Measurements from ENCODE around the gene RAB6A.

Gene RAB6A

DNA sequence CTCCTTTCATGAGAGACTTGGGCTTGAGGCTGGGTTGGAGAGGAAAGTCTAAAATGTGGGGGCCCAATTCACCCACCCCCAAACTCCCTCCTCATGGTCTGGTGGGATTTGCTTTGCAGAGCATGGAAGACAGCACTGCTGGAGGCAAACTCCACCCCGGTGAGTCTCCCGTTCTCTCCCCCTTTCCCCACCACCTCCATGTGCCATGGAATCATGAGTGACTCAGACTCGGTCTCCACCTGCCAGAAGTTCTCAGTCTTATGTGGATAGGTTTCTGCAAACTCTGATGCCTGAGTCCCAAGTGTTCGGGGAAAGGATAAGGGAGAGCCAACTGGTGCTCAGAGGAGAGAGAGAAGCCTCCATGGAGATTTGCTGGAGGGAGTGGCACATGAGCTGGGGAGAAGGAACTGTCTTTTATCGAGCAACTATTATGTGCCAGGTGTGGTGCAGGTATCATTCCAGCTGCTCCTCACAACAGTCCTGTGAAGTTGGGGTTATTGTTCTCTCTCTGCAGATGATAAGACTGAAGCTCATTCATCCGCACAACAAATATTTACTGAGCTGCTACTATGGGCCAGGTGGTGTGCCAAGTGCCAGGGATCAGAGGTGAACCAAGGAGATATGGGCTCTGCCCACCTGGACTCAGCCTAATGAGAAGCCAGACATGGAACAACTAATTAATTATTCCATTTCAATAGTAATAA is 107.9 kb downstream of the RAB6A start:
- no peak for DNase-seq (ENCODE audit: low spot score)

GRCh38 chr11:73652046-73652730 is 108.7 kb downstream of the RAB6A start:
- no peak for DNase-seq (ENCODE audit: low spot score)

DNA sequence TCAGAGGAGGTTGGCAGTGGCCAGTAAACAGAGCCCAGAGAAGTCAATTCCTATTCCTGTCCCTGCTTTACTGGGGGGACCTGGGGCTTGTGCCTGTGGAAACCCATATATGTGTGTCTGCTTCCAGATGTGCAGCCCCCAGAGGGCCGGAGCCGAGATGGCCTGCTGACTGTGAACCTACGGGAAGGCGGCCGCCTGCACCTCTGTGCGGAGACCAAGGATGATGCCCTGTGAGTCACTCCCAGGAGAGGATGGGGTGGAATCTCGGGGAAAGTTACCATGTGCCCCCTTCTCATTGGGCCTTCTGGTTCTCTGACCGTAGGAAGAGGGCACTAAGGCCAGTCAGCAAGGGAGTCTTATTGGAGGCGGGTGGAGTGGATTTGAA is 109.2 kb downstream of the RAB6A start:
- DNase-seq (ENCODE audit: low spot score): no peak

DNA sequence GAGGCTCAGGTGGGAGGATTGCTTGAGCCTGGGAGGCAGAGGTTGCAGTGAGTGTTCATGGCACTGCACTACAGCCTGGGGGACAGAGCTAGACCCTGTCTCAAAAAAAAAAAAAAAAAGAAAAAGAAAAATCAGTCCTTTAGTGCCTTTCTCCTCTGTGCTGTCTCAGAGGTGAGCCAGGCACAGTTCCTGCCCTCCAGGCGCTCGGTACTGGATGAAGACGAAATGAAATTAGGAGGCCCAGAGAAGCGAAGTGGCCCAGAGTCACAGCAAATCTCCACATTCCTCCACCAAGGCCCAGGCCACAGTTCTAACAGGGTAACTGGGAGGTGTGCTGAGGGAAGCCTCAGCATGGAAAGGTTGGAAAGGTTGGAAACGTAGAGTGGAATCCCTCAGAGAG is 109.6 kb downstream of the RAB6A start:
- no peak for DNase-seq (ENCODE audit: low spot score)

- no peak for DNase-seq (ENCODE audit: low spot score)
These were observed 110.5 kb downstream of the RAB6A start for GRCh38 chr11:73650400-73650799.

DNA sequence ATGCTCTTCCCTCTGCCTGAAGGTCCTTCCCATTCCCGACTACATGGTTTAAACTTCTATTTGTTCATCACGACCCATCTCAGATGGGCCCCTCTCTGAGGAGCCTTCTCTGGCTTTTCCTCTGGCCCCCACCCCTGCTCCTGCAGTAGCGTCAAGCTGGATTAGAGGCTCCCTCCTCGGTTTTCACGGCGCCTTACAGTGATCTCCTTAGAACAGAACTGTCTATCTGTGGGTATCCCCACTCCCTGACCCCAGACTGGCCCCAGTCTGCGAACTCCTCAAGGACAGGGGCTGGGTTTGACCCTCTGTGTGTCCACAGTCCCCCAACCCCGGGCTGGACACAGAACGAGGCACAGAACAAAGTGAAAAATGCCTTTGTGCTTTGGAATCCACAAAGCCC is 111.7 kb downstream of the RAB6A start:
- no peak for DNase-seq (ENCODE audit: low spot score)

DNA sequence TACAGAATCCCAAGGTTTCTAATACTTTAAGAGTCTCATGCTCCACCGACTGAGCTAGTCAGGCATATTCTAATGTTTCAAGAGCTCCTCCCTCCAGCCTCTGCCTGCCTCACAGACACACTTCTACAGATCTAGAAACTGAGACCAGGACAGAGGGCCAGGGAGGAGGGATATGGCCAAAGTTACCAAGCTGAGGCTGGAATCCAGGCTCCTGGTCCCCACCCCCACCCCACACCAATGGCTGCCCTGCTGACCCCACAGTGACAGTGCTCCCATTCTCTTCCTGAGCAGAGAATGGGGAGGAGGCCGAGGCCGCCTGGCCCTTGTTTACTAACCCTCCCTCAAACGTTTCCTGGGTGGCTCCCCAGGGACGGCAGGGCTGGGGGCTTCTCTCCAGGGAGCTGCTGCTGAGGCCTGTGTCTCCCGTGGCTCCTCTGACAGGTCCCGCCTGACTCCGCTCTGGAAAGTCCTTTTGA is 112.3 kb downstream of the RAB6A start:
- DNase-seq (ENCODE audit: low spot score): no peak

DNA sequence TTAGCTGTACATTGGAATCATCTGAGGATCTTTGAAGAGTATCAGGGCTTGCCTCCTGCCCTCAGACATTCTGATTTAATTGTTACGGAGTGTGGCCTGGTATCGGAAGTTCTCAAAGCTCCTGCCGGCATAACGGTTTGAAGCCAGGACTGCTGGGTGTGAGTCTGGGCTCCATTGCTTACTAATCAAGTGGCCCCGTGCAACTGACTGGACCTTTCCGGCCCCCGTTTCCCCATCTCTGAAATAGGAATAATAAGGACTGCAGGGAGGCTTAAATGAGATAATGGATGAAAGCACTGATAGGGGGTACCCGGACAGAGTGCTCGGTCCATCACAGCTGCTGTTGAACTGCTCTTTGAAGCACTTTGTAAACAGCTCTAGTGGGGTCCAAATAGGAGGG is 112.8 kb downstream of the RAB6A start:
- no peak for DNase-seq (ENCODE audit: low spot score)

DNA sequence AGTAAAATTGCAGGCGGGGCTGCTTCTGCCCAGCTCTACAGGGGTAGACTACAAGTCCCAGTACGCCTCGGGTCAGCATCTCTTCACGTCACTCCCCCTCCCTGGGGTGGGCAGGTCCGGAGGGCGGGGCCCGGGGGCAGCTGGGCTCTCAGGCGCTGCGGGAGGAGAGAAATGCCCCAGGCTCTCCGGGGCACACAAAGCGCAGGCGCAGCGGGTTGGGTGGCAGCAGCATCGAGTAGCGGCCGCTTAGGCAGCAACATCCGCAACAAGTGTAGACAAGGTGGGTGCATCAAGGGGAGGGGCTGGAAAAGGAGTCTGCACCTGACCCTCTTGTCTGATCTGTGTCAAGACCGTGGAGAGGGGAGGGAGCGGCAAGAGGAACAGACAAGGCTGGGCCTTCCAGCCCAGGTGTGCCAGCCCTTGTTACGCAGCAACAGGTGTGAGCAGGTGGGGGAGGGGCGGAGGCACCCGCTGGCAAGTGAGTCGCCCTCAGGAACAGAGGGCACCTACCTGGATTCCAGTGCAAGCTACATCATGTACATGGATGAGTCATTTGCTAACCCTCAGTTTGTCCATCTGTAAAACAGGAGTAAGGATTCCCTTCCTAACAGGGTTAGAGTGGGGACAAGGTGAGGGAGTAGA is 113.3 kb downstream of the RAB6A start:
- DNase-seq (ENCODE audit: low spot score): peak; percentile 87

- DNase-seq (ENCODE audit: low spot score): no peak
These were observed 114.8 kb downstream of the RAB6A start, which contains the start of gene PLEKHB1 for GRCh38 chr11:73645972-73646631. Gene PLEKHB1, plus strand, starts transcription at chr11:73646581. Its CDS starts 28 bp downstream, at chr11:73646609.

GRCh38 chr11:73645121-73645969 is 115.5 kb downstream of the RAB6A start:
- DNase-seq (ENCODE audit: low spot score): no peak

DNA sequence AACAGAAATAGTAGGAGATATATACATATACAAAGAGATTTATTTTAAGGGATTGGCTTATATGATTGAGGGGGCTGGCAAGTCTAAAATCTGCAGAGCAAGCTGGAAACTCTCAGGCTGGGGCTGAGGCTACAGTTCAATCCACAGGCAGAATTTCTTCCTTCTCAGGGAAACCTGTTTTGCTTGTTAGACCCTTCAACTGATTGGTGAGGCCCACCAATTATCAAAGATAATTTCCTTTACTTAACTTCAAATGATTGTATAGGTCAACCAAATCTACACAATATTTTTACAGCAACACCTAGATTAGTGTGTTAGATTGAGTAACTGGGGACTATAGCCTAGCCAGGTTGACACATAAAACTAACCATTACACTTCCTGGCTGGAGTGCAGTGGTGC is 119.2 kb downstream of the RAB6A start:
- DNase-seq (ENCODE audit: low spot score): no peak

GRCh38 chr11:73640592-73640991 is 120.3 kb downstream of the RAB6A start:
- DNase-seq (ENCODE audit: low spot score): no peak

- no peak for DNase-seq (ENCODE audit: low spot score)
These were observed 123.9 kb downstream of the RAB6A start for GRCh38 chr11:73637012-73637411.

DNA sequence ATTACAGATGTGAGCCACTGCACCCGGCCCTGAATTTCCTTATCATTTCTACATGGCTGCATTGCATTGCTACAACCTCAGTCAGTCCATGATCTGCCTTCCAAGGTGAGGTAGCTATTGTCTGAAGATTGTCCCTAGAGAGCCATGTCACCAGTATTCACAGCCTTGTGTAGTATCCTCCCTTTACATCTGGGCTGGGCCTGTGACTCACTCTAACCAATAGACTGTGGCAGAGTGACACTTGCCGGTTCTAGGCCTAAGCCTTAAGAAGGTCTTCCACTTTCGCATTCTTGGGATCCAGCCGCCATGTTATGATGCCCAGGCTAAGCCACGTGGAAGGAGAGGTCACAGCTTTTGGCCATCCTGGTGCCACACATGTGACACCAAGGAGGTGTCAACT is 124.6 kb downstream of the RAB6A start:
- DNase-seq (ENCODE audit: low spot score): no peak

DNA sequence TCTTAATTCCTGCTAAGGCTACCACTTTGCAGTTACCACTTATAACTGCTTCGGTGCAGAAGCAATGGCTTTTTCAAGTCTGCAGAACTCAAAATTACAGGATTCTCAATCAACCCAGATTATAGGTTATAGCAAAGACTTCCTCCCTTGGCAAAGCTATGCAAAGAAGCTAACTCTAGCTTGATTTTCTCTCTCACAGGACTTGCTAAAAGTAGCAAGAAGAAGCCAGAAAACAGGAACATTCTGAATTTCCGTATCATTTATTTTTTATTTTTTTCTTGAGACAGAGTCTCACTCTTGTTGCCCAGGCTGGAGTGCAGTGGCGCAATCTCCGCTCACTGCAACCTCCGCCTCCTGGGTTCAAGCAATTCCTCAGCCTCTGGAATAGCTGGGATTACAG is 125.2 kb downstream of the RAB6A start:
- DNase-seq (ENCODE audit: low spot score): no peak

GRCh38 chr11:73633999-73634398 is 126.9 kb downstream of the RAB6A start:
- DNase-seq (ENCODE audit: low spot score): no peak

DNA sequence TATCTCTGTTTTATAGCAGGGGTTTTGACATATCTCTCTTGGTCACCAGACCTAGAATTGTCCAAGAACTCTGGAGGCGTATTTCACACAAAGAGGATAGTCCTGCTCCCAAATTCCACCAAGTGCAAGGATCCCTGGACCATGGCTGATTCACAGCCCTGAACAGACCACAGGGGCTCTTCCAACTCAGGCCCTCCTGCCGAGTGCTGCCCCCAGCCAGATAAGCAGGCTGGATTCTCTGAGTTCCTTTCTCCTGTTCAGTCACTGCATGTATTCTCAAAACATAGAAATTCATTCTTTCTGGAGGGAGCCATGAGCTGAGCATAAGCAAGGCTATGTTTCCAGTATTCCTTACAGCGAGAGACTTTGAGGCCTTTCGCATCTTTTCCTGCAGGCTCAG is 127.9 kb downstream of the RAB6A start:
- DNase-seq (ENCODE audit: low spot score): no peak

GRCh38 chr11:73629907-73630306 is 131.0 kb downstream of the RAB6A start:
- DNase-seq (ENCODE audit: low spot score): no peak

GRCh38 chr11:73625696-73626318 is 135.1 kb downstream of the RAB6A start:
- DNase-seq (ENCODE audit: low spot score): peak; percentile 62

All from activated CD4-positive, alpha-beta T cell treated with anti-CD3 and anti-CD28 coated beads, Interleukin-2, Interleukin-4, amounts not matched to agents 100 ng/mL and 50 ng/mL, durations not matched to agents 16 hours and 8 hours (primary cell).